ENCODE measurements around the gene ASB16. TPM values are rescaled to one million over a fixed set of nuclear protein-coding genes. Genes with fewer than 3 reads are reported as not detected.

The ASB16 gene
- total RNA-seq, 1 donor: not detected

GRCh38 chr17:44223541-44224071, 53.1 kb downstream of the ASB16 start:
- TF ChIP-seq, protein P1, sequence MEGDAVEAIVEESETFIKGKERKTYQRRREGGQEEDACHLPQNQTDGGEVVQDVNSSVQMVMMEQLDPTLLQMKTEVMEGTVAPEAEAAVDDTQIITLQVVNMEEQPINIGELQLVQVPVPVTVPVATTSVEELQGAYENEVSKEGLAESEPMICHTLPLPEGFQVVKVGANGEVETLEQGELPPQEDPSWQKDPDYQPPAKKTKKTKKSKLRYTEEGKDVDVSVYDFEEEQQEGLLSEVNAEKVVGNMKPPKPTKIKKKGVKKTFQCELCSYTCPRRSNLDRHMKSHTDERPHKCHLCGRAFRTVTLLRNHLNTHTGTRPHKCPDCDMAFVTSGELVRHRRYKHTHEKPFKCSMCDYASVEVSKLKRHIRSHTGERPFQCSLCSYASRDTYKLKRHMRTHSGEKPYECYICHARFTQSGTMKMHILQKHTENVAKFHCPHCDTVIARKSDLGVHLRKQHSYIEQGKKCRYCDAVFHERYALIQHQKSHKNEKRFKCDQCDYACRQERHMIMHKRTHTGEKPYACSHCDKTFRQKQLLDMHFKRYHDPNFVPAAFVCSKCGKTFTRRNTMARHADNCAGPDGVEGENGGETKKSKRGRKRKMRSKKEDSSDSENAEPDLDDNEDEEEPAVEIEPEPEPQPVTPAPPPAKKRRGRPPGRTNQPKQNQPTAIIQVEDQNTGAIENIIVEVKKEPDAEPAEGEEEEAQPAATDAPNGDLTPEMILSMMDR (IDR thresholded peaks at IDR 0.05; ENCODE audit: extremely low read depth, low read depth, low read length): no peak
- H3K27ac ChIP-seq (ENCODE audit: low read depth, low read length): peak overlapping the region; percentile 96
- peak; percentile 71 for DNase-seq (ENCODE audit: insufficient read length, low spot score, missing footprints)

More at GRCh38 chr17:44223541-44224071, 53.1 kb downstream of the ASB16 start:
- Histone ChIP-seq H3K4me2 (ENCODE audit: insufficient read depth, low read length) (peak overlapping the region; percentile 78), H3K9me3 (ENCODE audit: low read depth, low read length) (no peaks in the 10 kb centered on the region), H2AFZ (ENCODE audit: low read length) (no peak overlapping the region), H3K36me3 (ENCODE audit: insufficient read depth, low read length) (no peaks in the 10 kb centered on the region), H3K4me3 (ENCODE audit: insufficient read depth, low read length) (no peak overlapping the region), H4K20me1 (ENCODE audit: insufficient read depth, low read length) (peaks cover 7% of the 10 kb centered on the region), H3K79me2 (ENCODE audit: insufficient read depth, low read length) (peaks cover 5% of the 10 kb centered on the region), H3K4me1 (ENCODE audit: insufficient read depth, low read length) (peaks cover 24% of the 10 kb centered on the region), H3K27me3 (ENCODE audit: insufficient read depth, low read length) (no peaks in the 10 kb centered on the region)

Small RNAs within 50 kb of the gene (small RNA-seq; reads per million reads assigned to genes)
- gene MIR6782: not detected
- gene RNU6-131P: not detected

Other genes with a start within 250 kb of the ASB16 start
- gene PPY, start 228.2 kb upstream of the ASB16 start, total RNA-seq: not detected in 2 replicates
- gene PYY, start 216.8 kb upstream of the ASB16 start, total RNA-seq: not detected in 2 replicates
- 0.36 and 0.59 TPM in 2 replicates for gene NAGS, start 166.1 kb upstream of the ASB16 start, total RNA-seq
- 41.3 and 47.8 TPM in 2 replicates for gene TMEM101, start 155.7 kb upstream of the ASB16 start, total RNA-seq
- 59.0 and 65.4 TPM in 2 replicates for gene LSM12, start 104.0 kb upstream of the ASB16 start, total RNA-seq
- gene G6PC3, start 100.0 kb upstream of the ASB16 start, total RNA-seq: 19.7 and 23.5 TPM in 2 replicates
- 69.2 and 85.4 TPM in 2 replicates for gene HDAC5, start 47.1 kb upstream of the ASB16 start, total RNA-seq
- 1.8 TPM in 2 replicates for gene HROB, start 28.8 kb upstream of the ASB16 start, total RNA-seq
- 27.1 and 27.9 TPM in 2 replicates for gene TMUB2, start 16.3 kb downstream of the ASB16 start, total RNA-seq
- 34.5 and 38.4 TPM in 2 replicates for gene ATXN7L3, start 29.2 kb downstream of the ASB16 start, total RNA-seq
- gene UBTF, start 49.0 kb downstream of the ASB16 start, total RNA-seq: 49.6 and 51.3 TPM in 2 replicates
- under 0.01 TPM in 1 of 2 replicates, not detected in the other for gene SLC4A1, start 97.4 kb downstream of the ASB16 start, total RNA-seq
- under 0.01 TPM in 1 of 2 replicates, not detected in the other for gene RUNDC3A, start 137.9 kb downstream of the ASB16 start, total RNA-seq
- gene SLC25A39, start 154.1 kb downstream of the ASB16 start, total RNA-seq: 60.1 and 60.7 TPM in 2 replicates
- gene GRN, start 174.6 kb downstream of the ASB16 start, total RNA-seq: 382 and 390 TPM in 2 replicates
- 3.5 and 4.3 TPM in 2 replicates for gene FAM171A2, start 193.1 kb downstream of the ASB16 start, total RNA-seq
- 0.59 TPM in 1 of 2 replicates, not detected in the other for gene ITGA2B, start 218.9 kb downstream of the ASB16 start, total RNA-seq

Data from osteoblast (primary cell).